ENCODE measurements around the gene FBXW4.

Gene FBXW4

GRCh38 chr10:101630633-101630920 is 64.4 kb downstream of the FBXW4 start:
- FAIRE-seq: no peak
- no peak for DNase-seq (ENCODE audit: insufficient read length, low spot score)
- TF ChIP-seq POLR2A (IDR thresholded peaks at IDR 0.05; ENCODE audit: low read depth, low read length) (no peak), POLR2AphosphoS5 (IDR thresholded peaks at IDR 0.05; ENCODE audit: low read depth, low read length) (no peak), TAF1 (IDR thresholded peaks at IDR 0.05; ENCODE audit: low read depth, low read length) (no peak), POU2F2 (IDR thresholded peaks at IDR 0.05; ENCODE audit: low read depth, low read length) (no peak), PAX5 (IDR thresholded peaks at IDR 0.05; ENCODE audit: insufficient read depth, low read length, severe bottlenecking) (no peak), SPI1 (IDR thresholded peaks at IDR 0.05; ENCODE audit: low read depth, low read length) (no peak)

GRCh38 chr10:101629837-101630632 is 64.9 kb downstream of the FBXW4 start:
- DNase-seq (ENCODE audit: insufficient read length, low spot score): no peak
- no peak for FAIRE-seq
- TF ChIP-seq POLR2AphosphoS5 (IDR thresholded peaks at IDR 0.05; ENCODE audit: low read depth, low read length): no peak
- TF ChIP-seq POLR2A (IDR thresholded peaks at IDR 0.05; ENCODE audit: low read depth, low read length): no peak
- no peak for TF ChIP-seq TAF1 (IDR thresholded peaks at IDR 0.05; ENCODE audit: low read depth, low read length)
- TF ChIP-seq SPI1 (IDR thresholded peaks at IDR 0.05; ENCODE audit: low read depth, low read length): no peak
- no peak for TF ChIP-seq PAX5 (IDR thresholded peaks at IDR 0.05; ENCODE audit: insufficient read depth, low read length, severe bottlenecking)

GRCh38 chr10:101625821-101626412 is 69.1 kb downstream of the FBXW4 start:
- TF ChIP-seq SPI1 (IDR thresholded peaks at IDR 0.05; ENCODE audit: low read depth, low read length): no peak
- no peak for TF ChIP-seq PAX5 (IDR thresholded peaks at IDR 0.05; ENCODE audit: insufficient read depth, low read length, severe bottlenecking)
- no peak for TF ChIP-seq POU2F2 (IDR thresholded peaks at IDR 0.05; ENCODE audit: low read depth, low read length)
- TF ChIP-seq POLR2AphosphoS5 (IDR thresholded peaks at IDR 0.05; ENCODE audit: low read depth, low read length): no peak
- no peak for TF ChIP-seq POLR2A (IDR thresholded peaks at IDR 0.05; ENCODE audit: low read depth, low read length)
- no peak for TF ChIP-seq TAF1 (IDR thresholded peaks at IDR 0.05; ENCODE audit: low read depth, low read length)
- FAIRE-seq (no peak), DNase-seq (ENCODE audit: insufficient read length, low spot score) (no peak)

GRCh38 chr10:101624526-101625102 is 70.4 kb downstream of the FBXW4 start:
- no peak for FAIRE-seq
- no peak for DNase-seq (ENCODE audit: insufficient read length, low spot score)
- TF ChIP-seq TAF1 (IDR thresholded peaks at IDR 0.05; ENCODE audit: low read depth, low read length): no peak
- TF ChIP-seq POU2F2 (IDR thresholded peaks at IDR 0.05; ENCODE audit: low read depth, low read length): no peak
- no peak for TF ChIP-seq PAX5 (IDR thresholded peaks at IDR 0.05; ENCODE audit: insufficient read depth, low read length, severe bottlenecking)
- no peak for TF ChIP-seq SPI1 (IDR thresholded peaks at IDR 0.05; ENCODE audit: low read depth, low read length)
- no peak for TF ChIP-seq POLR2A (IDR thresholded peaks at IDR 0.05; ENCODE audit: low read depth, low read length)

- DNase-seq (ENCODE audit: insufficient read length, low spot score): no peak
- TF ChIP-seq POLR2A (IDR thresholded peaks at IDR 0.05; ENCODE audit: low read depth, low read length): no peak
- no peak for TF ChIP-seq TAF1 (IDR thresholded peaks at IDR 0.05; ENCODE audit: low read depth, low read length)
- TF ChIP-seq POLR2AphosphoS5 (IDR thresholded peaks at IDR 0.05; ENCODE audit: low read depth, low read length): no peak
- no peak for TF ChIP-seq POU2F2 (IDR thresholded peaks at IDR 0.05; ENCODE audit: low read depth, low read length)
- no peak for TF ChIP-seq PAX5 (IDR thresholded peaks at IDR 0.05; ENCODE audit: insufficient read depth, low read length, severe bottlenecking)
- TF ChIP-seq SPI1 (IDR thresholded peaks at IDR 0.05; ENCODE audit: low read depth, low read length): no peak
- FAIRE-seq: no peak
Observed at GRCh38 chr10:101623528-101623927, 71.4 kb downstream of the FBXW4 start.

GRCh38 chr10:101619983-101620382 is 75.0 kb downstream of the FBXW4 start:
- FAIRE-seq (no peak), DNase-seq (ENCODE audit: insufficient read length, low spot score) (no peak)
- TF ChIP-seq TAF1 (IDR thresholded peaks at IDR 0.05; ENCODE audit: low read depth, low read length): no peak
- TF ChIP-seq SPI1 (IDR thresholded peaks at IDR 0.05; ENCODE audit: low read depth, low read length): no peak
- TF ChIP-seq POLR2AphosphoS5 (IDR thresholded peaks at IDR 0.05; ENCODE audit: low read depth, low read length): no peak
- no peak for TF ChIP-seq POU2F2 (IDR thresholded peaks at IDR 0.05; ENCODE audit: low read depth, low read length)
- TF ChIP-seq PAX5 (IDR thresholded peaks at IDR 0.05; ENCODE audit: insufficient read depth, low read length, severe bottlenecking): no peak
- TF ChIP-seq POLR2A (IDR thresholded peaks at IDR 0.05; ENCODE audit: low read depth, low read length): no peak

GRCh38 chr10:101618871-101619270 is 76.1 kb downstream of the FBXW4 start:
- no peak for TF ChIP-seq POU2F2 (IDR thresholded peaks at IDR 0.05; ENCODE audit: low read depth, low read length)
- TF ChIP-seq PAX5 (IDR thresholded peaks at IDR 0.05; ENCODE audit: insufficient read depth, low read length, severe bottlenecking): no peak
- no peak for TF ChIP-seq TAF1 (IDR thresholded peaks at IDR 0.05; ENCODE audit: low read depth, low read length)
- TF ChIP-seq POLR2AphosphoS5 (IDR thresholded peaks at IDR 0.05; ENCODE audit: low read depth, low read length): no peak
- TF ChIP-seq POLR2A (IDR thresholded peaks at IDR 0.05; ENCODE audit: low read depth, low read length): no peak
- no peak for TF ChIP-seq SPI1 (IDR thresholded peaks at IDR 0.05; ENCODE audit: low read depth, low read length)
- FAIRE-seq (no peak), DNase-seq (ENCODE audit: insufficient read length, low spot score) (no peak)

GRCh38 chr10:101617824-101618568 is 77.0 kb downstream of the FBXW4 start:
- no peak for FAIRE-seq
- no peak for TF ChIP-seq TAF1 (IDR thresholded peaks at IDR 0.05; ENCODE audit: low read depth, low read length)
- TF ChIP-seq POLR2AphosphoS5 (IDR thresholded peaks at IDR 0.05; ENCODE audit: low read depth, low read length): no peak
- TF ChIP-seq POU2F2 (IDR thresholded peaks at IDR 0.05; ENCODE audit: low read depth, low read length): no peak
- no peak for TF ChIP-seq POLR2A (IDR thresholded peaks at IDR 0.05; ENCODE audit: low read depth, low read length)
- TF ChIP-seq SPI1 (IDR thresholded peaks at IDR 0.05; ENCODE audit: low read depth, low read length): no peak
- no peak for TF ChIP-seq PAX5 (IDR thresholded peaks at IDR 0.05; ENCODE audit: insufficient read depth, low read length, severe bottlenecking)
- no peak for DNase-seq (ENCODE audit: insufficient read length, low spot score)

Measured in GM12891 (cell line).